HEK293 (cell line): Measurements from ENCODE around the gene HIRIP3.

Experiments used
- KLF9 ChIP-seq: fragments of 450-650 bp; formaldehyde crosslinking; IDR thresholded peaks from 2 replicates; pipeline ENCODE4 v1.5.1; 2016; ENCODE audit warnings: missing biosample characterization, missing genetic modification characterization, low read depth
- TCF7L2 ChIP-seq: IDR thresholded peaks from 2 replicates; pipeline ENCODE4 v1.6.1; 2011; ENCODE audit warnings: low read depth, mild to moderate bottlenecking, inconsistent platforms, low read length, moderate library complexity, borderline replicate concordance
- YY1 ChIP-seq: fragments of 450-650 bp; formaldehyde crosslinking; IDR thresholded peaks from 2 replicates; pipeline ENCODE4 v1.5.1; 2018; ENCODE audit warnings: missing biosample characterization, missing genetic modification characterization
- ZBTB7A ChIP-seq: fragments of 450-650 bp; formaldehyde crosslinking; IDR thresholded peaks from 2 replicates; pipeline ENCODE4 v1.5.1; 2016; ENCODE audit warnings: low read depth, missing biosample characterization, missing genetic modification characterization
- ZFP69B ChIP-seq: fragments of 450-650 bp; formaldehyde crosslinking; IDR thresholded peaks from 2 replicates; pipeline ENCODE4 v1.5.1; 2016; ENCODE audit warnings: missing biosample characterization, missing genetic modification characterization
- ZNF24 ChIP-seq: fragments of 450-650 bp; formaldehyde crosslinking; IDR thresholded peaks from 2 replicates; pipeline ENCODE4 v1.5.1; 2016; ENCODE audit warnings: missing biosample characterization, missing genetic modification characterization
- ZNF324 ChIP-seq: fragments of 450-650 bp; formaldehyde crosslinking; IDR thresholded peaks from 2 replicates; pipeline ENCODE4 v1.5.1; 2016; ENCODE audit warnings: missing biosample characterization, missing genetic modification characterization
- ZNF501 ChIP-seq: fragments of 450-650 bp; formaldehyde crosslinking; IDR thresholded peaks from 2 replicates; pipeline ENCODE4 v1.5.1; 2016; ENCODE audit warnings: missing biosample characterization, missing genetic modification characterization
- ZNF768 ChIP-seq: fragments of 450-650 bp; formaldehyde crosslinking; IDR thresholded peaks from 2 replicates; pipeline ENCODE4 v1.5.1; 2018; ENCODE audit warnings: missing biosample characterization, mild to moderate bottlenecking, missing genetic modification characterization
- TF ChIP-seq, protein P1 (sequence below): fragments of 450-650 bp; formaldehyde crosslinking; IDR thresholded peaks from 2 replicates; pipeline ENCODE4 v1.5.1; 2016; ENCODE audit warnings: missing biosample characterization, missing genetic modification characterization

DNA sequence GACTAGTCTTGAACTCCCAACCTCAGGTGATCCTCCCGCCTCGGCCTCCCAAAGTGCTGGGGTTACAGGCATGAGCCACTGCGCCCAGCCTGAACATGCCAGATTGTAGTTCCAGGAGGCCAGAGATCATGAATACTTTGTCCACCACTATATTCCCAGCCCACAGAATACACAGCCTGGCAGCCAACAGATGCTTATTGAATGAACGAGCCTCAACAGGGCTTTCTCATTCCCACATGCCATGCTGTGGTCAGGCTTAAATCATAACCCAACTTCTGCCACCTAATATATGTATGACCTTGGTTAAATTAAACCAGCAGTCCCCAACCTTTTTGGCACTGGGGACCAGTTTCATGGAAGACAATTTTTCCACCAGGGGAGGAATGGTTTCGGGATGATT lies 36.7 kb downstream of the HIRIP3 start:
- TF ChIP-seq, protein P1, sequence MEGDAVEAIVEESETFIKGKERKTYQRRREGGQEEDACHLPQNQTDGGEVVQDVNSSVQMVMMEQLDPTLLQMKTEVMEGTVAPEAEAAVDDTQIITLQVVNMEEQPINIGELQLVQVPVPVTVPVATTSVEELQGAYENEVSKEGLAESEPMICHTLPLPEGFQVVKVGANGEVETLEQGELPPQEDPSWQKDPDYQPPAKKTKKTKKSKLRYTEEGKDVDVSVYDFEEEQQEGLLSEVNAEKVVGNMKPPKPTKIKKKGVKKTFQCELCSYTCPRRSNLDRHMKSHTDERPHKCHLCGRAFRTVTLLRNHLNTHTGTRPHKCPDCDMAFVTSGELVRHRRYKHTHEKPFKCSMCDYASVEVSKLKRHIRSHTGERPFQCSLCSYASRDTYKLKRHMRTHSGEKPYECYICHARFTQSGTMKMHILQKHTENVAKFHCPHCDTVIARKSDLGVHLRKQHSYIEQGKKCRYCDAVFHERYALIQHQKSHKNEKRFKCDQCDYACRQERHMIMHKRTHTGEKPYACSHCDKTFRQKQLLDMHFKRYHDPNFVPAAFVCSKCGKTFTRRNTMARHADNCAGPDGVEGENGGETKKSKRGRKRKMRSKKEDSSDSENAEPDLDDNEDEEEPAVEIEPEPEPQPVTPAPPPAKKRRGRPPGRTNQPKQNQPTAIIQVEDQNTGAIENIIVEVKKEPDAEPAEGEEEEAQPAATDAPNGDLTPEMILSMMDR (tag by site-specific recombination): no peak
- TF ChIP-seq ZNF324 (tag by site-specific recombination): no peak
- TF ChIP-seq ZNF768 (tag by site-specific recombination): no peak
- TF ChIP-seq ZBTB7A (tag by site-specific recombination): no peak
- TF ChIP-seq KLF9 (tag by site-specific recombination): no peak
- no peak for TF ChIP-seq ZNF24
- no peak for TF ChIP-seq ZNF501 (tag by site-specific recombination)
- no peak for TF ChIP-seq ZFP69B
- no peak for TF ChIP-seq YY1
- no peak for TF ChIP-seq TCF7L2
